HAP-1 (cell line): ENCODE data around the gene TEKT2.

Experiments used
- DNase-seq, 2 experiments: peaks; one replicate each; pipeline ENCODE4 v3.0.0-alpha.2; 2016 to 2020; ENCODE audit warnings: low spot score in 2 of 2
- H3K27me3 ChIP-seq: fragments of 250-450 bp; sonication (Bioruptor Pico); 2 replicates; pipeline ENCODE4 v1.5.1; 2020; ENCODE audit warnings: low read depth, mild to moderate bottlenecking, moderate library complexity
- H3K36me3 ChIP-seq: fragments of 250-450 bp; sonication (Bioruptor Pico); replicated peaks from 2 replicates; pipeline ENCODE4 v1.5.1; 2020; ENCODE audit warnings: mild to moderate bottlenecking
- H3K4me1 ChIP-seq: fragments of 250-450 bp; sonication (Bioruptor Pico); 2 replicates; pipeline ENCODE4 v1.5.1; 2020; ENCODE audit warnings: mild to moderate bottlenecking
- H3K4me3 ChIP-seq: fragments of 250-450 bp; sonication (Bioruptor Pico); 2 replicates; pipeline ENCODE4 v1.5.1; 2020; ENCODE audit warnings: mild to moderate bottlenecking, moderate library complexity
- H3K9me3 ChIP-seq: fragments of 250-450 bp; sonication (Bioruptor Pico); 2 replicates; pipeline ENCODE4 v1.5.1; 2020; ENCODE audit warnings: mild to moderate bottlenecking, moderate library complexity
- in situ Hi-C: fragments of 300-500 bp; cut with MboI; formaldehyde crosslinking; loops from 3 replicates; pipeline ENCODE4 v1.14.3; 2020; ENCODE audit warnings: low sequenced_read_pairs, inconsistent platforms, mixed read lengths

Gene TEKT2

DNA sequence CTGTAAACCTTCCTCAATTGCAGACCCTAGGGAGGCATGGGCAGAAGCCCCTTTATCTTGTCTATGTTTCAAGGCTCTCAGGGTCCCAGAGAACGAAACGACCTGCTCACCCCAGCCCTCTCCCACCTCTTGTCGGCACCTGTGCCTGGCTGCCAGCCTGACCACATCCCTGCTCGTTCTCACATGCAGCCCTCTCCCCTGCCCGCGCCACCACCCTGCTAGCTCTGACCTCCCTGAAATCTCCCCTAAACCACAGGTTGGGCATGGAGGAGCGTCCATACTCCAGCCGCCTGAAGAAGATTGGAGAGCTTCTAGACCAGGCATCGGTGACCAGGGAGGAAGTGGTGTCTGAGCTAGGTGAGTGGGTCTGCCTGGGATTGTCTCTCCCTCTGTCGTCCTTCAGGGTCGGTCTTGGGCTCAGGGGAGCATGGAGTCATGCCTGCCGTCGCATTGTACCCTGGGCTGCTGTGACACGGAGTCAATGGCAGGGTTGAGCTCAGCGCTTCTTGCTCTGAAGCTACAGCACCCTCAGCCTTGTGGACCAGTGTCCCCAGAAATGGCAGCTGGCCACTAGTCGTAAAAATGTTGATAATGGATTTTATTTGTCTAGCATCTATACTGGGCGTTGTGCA, 8.4 kb downstream of the TEKT2 start:
- H3K4me3 ChIP-seq: no peak overlapping the region
- in situ Hi-C loops: loop anchor here (5.0 kb wide), 1 partner anchor 95 kb away; no protein-coding TSS in a partner anchor
- H3K27me3 ChIP-seq: no peaks in the 10 kb centered on the region
- DNase-seq: no peak
- H3K9me3 ChIP-seq: no peaks in the 10 kb centered on the region
- peaks cover 60% of the 10 kb centered on the region for H3K36me3 ChIP-seq
- H3K4me1 ChIP-seq: peaks cover 3% of the 10 kb centered on the region

DNA sequence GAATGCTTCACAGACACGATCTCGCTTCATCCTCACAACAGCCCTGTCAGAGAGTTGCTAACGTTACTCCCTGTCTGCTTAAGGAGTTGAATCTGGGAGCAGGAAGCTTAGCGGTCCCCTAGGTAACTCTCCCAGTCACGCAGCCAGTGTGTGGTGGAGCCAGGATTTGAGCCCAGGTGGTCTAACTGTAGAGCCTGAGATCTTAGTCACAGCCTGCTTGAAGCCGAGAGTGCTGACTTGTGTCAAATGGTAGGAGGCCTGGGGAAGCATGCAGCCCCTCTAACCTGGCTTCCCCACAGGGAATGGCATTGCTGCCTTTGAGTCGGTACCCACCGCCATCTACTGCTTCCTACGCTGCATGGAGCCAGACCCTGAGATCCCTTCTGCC, 8.9 kb downstream of the TEKT2 start:
- H3K36me3 ChIP-seq: peaks cover 60% of the 10 kb centered on the region

DNA sequence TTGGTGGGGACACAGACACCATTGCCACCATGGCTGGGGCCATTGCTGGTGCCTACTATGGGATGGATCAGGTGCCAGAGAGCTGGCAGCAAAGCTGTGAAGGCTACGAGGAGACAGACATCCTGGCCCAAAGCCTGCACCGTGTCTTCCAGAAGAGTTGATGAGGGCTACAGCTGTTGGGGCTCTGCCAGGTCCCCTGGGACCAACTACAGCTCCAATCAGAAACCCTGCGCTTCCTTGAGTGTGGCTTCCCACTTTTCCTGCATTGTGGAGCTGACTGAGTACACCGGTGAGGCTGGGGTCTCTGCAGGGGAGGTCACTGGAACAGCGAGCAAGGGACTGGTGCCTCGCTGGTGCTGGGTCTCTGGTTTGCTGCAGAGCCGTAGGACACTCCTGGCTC, 9.3 kb downstream of the TEKT2 start:
- peaks cover 3% of the 10 kb centered on the region for H3K4me1 ChIP-seq
- H3K27me3 ChIP-seq: no peaks in the 10 kb centered on the region
- H3K9me3 ChIP-seq: no peaks in the 10 kb centered on the region
- no peak for DNase-seq
- H3K4me3 ChIP-seq: no peak overlapping the region
- H3K36me3 ChIP-seq: peaks cover 60% of the 10 kb centered on the region
- in situ Hi-C loops: loop anchor here (5.0 kb wide), 1 partner anchor 94 kb away; no protein-coding TSS in a partner anchor

More for the DNA sequence above, 8.9 kb downstream of the TEKT2 start:
- peaks cover 3% of the 10 kb centered on the region for H3K4me1 ChIP-seq
- H3K9me3 ChIP-seq: no peaks in the 10 kb centered on the region
- H3K27me3 ChIP-seq: no peaks in the 10 kb centered on the region
- H3K4me3 ChIP-seq: no peak overlapping the region
- no peak for DNase-seq
- in situ Hi-C loops: loop anchor here (5.0 kb wide), 1 partner anchor 95 kb away; no protein-coding TSS in a partner anchor

DNA sequence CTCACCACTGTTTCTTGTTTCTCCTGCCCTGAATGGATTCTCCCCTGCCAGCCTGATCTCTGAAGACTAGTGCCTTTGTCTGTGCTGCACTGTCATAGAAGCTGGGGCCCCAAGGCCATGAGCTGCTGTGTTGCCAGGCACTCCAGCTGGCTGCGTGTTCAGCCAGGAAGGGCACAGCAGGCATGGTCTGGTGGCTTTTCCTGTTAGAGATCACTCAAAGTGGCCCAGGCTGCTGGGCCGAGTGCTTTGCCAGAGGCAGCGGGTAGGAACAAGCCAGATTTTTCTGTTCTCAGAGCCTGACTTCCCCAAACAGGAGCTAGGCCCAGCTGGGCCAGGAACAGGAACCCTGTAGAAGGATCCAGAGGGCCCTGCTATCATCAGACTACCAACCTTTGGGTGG, 10.0 kb downstream of the TEKT2 start:
- H3K4me1 ChIP-seq: no peaks in the 10 kb centered on the region; the same call in 1 of the 2 replicates
- DNase-seq: no peak
- H3K27me3 ChIP-seq: no peaks in the 10 kb centered on the region
- H3K36me3 ChIP-seq: peaks cover 58% of the 10 kb centered on the region
- in situ Hi-C loops: loop anchor here (5.0 kb wide), 1 partner anchor 93 kb away; no protein-coding TSS in a partner anchor
- H3K9me3 ChIP-seq: no peaks in the 10 kb centered on the region
- H3K4me3 ChIP-seq: no peak overlapping the region

DNA sequence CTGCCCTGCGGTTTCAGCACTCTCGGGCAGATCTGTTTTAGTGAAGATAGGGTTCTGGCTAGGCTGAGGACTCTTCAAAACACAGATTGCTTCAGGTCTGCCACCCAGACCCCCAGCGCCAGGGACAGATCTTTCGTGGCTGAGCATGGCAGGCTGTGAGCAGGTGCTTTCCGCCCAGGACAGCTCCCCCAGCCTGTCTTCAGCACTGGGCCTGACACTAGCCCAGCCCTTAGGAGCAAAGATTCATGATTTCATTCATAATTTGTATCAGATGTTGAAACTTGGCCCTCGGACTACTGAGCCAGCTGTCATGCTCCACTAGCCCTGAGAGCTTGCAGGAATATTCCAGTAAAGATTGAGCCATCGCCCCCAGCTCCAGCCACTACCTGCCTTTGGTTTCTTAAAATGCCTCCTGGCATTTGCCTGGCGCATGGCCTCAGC, 10.7 kb downstream of the TEKT2 start:
- in situ Hi-C loops: loop anchor here (5.0 kb wide), 1 partner anchor 93 kb away; no protein-coding TSS in a partner anchor
- no peaks in the 10 kb centered on the region for H3K9me3 ChIP-seq
- no peak for DNase-seq

DNA sequence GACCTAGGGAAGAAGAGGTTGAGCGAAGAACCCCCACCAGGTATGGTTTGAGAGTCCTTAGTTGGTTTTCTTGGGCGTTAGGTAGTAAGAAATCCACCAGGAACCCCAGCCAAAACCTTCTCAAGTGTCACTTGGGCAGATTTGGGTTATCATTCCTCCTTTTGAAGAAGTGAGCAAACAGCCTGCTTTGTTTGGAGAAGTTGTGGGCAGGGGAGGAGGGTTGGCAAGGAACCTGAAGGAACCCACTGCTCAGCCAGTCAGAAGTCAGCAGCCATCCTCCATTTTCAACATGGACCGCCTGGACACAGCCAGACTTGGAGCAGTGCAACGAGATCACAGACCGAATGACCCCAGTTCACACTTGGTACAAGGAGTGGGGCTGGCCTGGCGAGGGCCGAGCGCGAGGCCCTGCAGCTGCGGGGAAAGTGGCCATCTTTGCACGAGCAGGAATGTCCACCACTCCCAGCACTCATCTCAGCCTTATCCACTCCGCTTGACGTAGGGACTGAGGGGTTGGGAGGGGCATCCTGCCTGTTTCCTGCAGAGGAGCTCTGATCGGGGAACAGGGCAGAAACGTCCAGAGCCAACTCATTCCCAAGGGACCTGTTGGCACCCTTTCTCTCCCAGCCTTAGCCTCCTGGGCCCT, 12.0 kb downstream of the TEKT2 start:
- no peak for DNase-seq
- in situ Hi-C loops: no loop called here
- Histone ChIP-seq H3K27me3 (no peaks in the 10 kb centered on the region), H3K4me1 (no peaks in the 10 kb centered on the region), H3K9me3 (no peaks in the 10 kb centered on the region), H3K36me3 (peaks cover 55% of the 10 kb centered on the region), H3K4me3 (no peak overlapping the region)

More for the DNA sequence above, 10.7 kb downstream of the TEKT2 start:
- H3K4me1 ChIP-seq: no peaks in the 10 kb centered on the region; the same call in 1 of the 2 replicates
- no peaks in the 10 kb centered on the region for H3K27me3 ChIP-seq
- H3K36me3 ChIP-seq: peaks cover 56% of the 10 kb centered on the region
- H3K4me3 ChIP-seq: no peak overlapping the region

DNA sequence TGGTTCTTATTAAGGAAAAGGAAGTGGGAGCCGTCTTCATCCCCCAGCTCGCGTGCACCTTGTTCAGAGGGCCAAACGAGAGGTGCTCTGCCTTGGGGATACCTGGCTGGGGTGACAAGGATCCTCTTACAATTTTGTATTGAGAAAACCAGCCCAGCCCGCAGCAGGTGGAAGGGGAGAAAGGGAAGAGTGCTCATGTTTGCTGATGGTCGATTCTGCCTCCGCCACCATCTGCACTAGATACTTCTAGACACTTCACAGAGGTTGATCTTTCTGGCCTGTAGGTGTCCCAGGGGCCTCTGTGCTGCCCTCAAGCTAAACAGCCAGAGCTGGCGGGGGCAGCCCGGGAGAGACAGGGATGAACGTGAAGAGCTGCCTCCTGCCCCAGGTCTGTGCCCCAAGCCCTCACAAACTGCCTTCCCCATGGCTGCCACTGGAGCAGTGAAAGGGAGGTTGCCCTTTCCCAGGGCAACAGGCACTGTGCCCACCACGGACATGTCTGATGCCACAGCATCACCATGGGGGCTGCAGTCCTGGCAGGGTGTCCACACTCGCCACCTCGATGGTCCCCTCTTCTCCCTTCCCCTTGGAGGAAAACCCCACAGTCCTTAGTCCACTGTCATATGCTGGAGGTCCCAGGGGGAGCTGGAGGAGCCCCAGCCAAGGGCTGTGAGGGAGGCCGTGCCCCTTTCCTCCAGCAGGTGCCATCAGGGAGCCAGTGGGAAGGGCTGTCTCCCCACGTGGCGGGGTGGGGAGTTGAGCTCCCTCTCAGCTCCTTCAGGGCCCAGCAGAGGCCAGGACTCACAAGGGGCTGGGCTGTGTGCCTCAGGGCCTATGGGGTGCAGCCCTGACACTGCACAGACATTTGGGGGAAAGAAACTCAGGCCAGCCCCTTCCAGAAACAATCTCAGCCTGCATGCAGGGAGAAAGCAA, 12.9 kb downstream of the TEKT2 start:
- no peaks in the 10 kb centered on the region for H3K4me1 ChIP-seq
- no peaks in the 10 kb centered on the region for H3K9me3 ChIP-seq
- H3K36me3 ChIP-seq: peaks cover 46% of the 10 kb centered on the region
- no peak overlapping the region for H3K4me3 ChIP-seq
- H3K27me3 ChIP-seq: no peaks in the 10 kb centered on the region
- peak in 1 of 2 experiments; percentile 58 for DNase-seq
- in situ Hi-C loops: no loop called here

DNA sequence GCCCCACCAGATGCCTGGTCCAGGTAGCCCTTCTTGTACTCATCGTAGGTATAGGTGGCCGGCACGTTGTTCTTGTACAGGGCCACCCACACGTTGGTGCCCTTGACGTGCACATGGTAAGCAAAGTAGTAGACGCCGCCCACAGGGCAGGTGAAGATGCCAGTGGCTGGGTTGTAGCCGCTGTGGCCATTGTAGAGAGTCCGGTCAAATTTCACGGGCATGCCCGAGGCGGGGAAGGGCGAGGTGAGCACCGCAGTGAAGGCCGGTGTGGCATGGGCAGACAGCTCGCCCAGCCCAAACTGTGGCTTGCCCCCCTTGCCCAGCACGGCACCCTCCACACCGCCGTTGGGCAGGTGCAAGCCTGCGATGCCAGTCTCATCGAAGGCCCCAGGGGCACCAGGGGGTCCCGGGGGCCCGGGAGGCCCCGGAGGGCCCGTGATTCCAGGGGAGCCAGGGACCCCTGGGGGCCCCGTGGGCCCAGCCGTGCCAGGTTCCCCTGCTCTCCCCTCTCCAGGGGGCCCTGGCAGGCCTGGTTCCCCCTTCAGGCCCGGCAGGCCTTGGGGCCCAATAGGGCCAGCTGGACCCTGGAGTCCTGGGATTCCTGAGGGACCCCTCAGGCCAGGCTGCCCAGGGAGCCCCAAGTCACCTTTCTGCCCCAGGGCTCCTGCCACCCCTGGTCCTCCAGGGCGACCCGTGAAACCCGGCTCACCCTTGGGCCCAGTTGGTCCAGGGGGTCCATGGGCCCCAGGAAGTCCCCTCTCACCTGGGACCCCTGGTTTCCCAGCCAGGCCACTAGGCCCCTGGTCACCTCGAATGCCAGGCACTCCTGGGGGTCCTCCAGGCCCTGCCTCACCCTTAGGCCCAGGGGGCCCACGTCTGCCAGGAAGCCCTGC, 14.0 kb downstream of the TEKT2 start:
- no peaks in the 10 kb centered on the region for H3K9me3 ChIP-seq
- no peak overlapping the region for H3K4me3 ChIP-seq
- H3K4me1 ChIP-seq: no peaks in the 10 kb centered on the region
- in situ Hi-C loops: no loop called here
- DNase-seq: no peak
- H3K27me3 ChIP-seq: no peaks in the 10 kb centered on the region
- peaks cover 35% of the 10 kb centered on the region for H3K36me3 ChIP-seq

DNA sequence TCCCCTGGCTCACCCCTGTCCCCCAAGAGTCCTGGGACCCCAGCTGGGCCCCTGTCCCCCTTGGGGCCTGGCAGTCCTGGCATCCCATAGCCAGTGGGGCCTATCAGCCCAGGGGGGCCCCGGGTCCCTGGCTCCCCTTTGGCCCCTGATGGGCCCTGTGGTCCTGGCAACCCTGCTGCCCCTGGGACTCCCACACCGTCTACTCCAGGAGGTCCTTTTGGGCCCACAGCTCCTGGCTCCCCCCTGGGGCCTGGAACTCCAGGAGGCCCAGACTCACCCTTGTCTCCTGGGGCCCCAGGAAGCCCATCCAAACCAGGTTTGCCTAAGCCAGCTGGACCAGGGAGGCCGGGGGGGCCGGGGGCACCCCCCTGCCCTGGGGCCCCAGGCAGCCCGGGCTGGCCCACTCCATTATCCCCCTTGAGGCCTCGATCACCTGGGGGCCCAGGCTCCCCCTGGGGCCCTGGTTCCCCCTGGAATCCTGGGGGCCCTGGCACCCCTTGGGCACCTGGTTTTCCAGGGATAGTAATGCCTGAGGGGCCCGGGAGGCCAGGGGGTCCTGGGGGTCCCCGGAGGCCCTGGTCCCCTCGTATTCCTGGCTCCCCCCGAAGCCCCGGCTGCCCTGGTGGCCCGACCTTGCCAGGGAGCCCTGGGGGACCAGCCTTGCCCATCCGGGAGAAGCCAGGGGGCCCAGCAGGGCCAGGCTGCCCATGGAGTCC, 14.9 kb downstream of the TEKT2 start:
- in situ Hi-C loops: no loop called here
- DNase-seq: no peak
- H3K4me3 ChIP-seq: no peak overlapping the region
- no peaks in the 10 kb centered on the region for H3K9me3 ChIP-seq
- H3K27me3 ChIP-seq: no peaks in the 10 kb centered on the region
- no peaks in the 10 kb centered on the region for H3K4me1 ChIP-seq
- peaks cover 26% of the 10 kb centered on the region for H3K36me3 ChIP-seq

DNA sequence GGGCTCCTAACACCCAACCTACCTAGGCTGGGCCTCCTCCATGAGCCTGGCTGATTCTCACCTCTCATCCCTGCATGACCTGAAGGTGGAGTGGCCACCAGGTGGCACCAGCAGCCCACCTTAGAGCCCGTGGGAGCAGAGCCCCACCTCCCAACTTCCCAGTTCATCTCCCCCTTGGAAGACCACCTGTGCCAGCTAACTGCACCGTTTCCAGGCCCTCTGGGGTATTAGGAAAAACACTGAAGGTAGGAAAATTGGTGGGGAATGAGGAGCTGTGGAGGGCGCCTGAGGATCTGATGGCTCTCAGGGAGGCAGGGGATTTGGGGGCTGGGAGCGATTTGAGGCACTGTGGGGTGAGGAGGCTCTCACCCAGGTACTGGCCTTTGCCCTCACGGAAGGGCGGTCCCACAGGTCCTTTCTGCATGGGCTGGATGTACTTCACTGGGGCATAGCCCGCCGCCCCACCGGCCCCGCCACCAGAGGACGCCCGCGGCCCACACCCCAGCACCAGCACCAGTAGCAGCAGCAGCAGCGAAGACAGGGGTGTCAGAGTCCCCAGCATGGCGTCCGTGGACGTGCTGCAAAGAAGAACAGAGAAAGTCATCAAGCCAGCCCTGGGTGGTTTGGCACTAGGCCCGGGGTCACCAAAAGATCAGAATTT, 15.9 kb downstream of the TEKT2 start:
- in situ Hi-C loops: no loop called here
- Histone ChIP-seq H3K9me3 (no peaks in the 10 kb centered on the region), H3K36me3 (peaks cover 16% of the 10 kb centered on the region), H3K4me1 (no peaks in the 10 kb centered on the region), H3K4me3 (no peak overlapping the region), H3K27me3 (no peaks in the 10 kb centered on the region)
- DNase-seq: peak; percentile 66 to 91

DNA sequence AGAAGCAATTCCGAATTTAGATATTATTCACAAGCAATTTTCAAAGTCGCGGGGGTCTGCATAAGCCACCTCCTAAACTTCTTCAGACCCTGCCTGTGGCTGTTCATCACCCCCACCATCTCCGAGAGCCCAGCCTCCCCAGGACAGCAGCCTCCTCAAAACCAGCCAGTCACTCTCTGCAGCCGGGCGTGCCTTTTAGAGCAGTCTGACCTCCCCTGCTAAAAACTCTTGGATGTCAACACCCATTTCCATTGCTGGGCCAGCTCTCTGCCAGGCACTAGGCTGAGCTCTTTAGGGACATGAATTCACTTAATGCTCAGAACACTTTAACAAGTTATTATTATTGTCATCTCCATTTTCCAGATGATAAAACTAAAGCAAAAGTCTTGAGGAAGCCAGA, 16.5 kb downstream of the TEKT2 start:
- Histone ChIP-seq H3K27me3 (no peaks in the 10 kb centered on the region), H3K36me3 (peaks cover 10% of the 10 kb centered on the region), H3K4me3 (no peak overlapping the region), H3K9me3 (no peaks in the 10 kb centered on the region), H3K4me1 (no peaks in the 10 kb centered on the region)
- DNase-seq: no peak
- in situ Hi-C loops: no loop called here

DNA sequence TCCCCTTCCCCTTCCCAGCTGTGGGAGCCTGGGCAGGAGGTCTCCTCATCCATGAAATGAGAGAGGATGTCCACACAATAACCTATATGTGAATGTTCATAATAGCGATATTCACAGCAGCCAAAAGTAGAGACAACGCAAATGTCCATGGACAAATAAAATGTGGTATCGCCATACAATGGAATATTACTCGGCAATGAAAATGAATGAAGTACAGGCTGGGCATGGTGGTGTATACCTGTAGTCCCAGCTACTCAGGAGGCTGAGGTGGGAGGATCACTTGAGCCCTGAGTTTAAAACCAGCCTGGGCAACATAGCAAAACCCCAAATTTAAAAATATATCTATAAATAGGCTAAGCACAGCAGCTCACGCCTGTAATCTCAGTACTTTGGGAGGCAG, 17.7 kb downstream of the TEKT2 start:
- H3K36me3 ChIP-seq: no peaks in the 10 kb centered on the region; the same call in 1 of the 2 replicates
- no peak for DNase-seq
- H3K9me3 ChIP-seq: no peaks in the 10 kb centered on the region
- H3K4me3 ChIP-seq: no peak overlapping the region
- no peaks in the 10 kb centered on the region for H3K27me3 ChIP-seq
- in situ Hi-C loops: no loop called here
- no peaks in the 10 kb centered on the region for H3K4me1 ChIP-seq
